ENCODE data around the gene PGAP3. TPM values are rescaled to one million over a fixed set of nuclear protein-coding genes. Genes with fewer than 3 reads are reported as not detected.

PGAP3 gene
- total RNA-seq, 3 donors from 2014 or later, result 14.6 to 16.5 (median 16.3) TPM

DNA sequence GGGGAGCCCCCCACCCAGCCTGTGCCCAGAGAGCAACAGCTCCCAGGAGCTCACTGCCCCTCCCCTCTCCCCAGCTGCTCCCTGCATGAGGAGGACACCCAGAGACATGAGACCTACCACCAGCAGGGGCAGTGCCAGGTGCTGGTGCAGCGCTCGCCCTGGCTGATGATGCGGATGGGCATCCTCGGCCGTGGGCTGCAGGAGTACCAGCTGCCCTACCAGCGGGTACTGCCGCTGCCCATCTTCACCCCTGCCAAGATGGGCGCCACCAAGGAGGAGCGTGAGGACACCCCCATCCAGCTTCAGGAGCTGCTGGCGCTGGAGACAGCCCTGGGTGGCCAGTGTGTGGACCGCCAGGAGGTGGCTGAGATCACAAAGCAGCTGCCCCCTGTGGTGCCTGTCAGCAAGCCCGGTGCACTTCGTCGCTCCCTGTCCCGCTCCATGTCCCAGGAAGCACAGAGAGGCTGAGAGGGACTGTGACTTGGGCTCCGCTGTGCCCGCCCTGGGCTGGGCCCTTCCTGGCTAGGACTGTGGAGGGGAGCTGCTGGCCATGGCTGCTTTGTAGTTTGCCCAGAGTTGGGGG, 22.1 kb downstream of the PGAP3 start:
- H3K4me3 Mint-ChIP-seq, result no peak overlapping the region
- H3K36me3 Mint-ChIP-seq (ENCODE audit: insufficient read depth), result peaks cover 10% of the 10 kb centered on the region
- peaks cover 8% of the 10 kb centered on the region for H3K4me1 Mint-ChIP-seq (ENCODE audit: low read depth)
- no peak for ATAC-seq
- no peak for DNase-seq
- H3K9me3 Mint-ChIP-seq, result no peaks in the 10 kb centered on the region
- H3K27me3 Mint-ChIP-seq (ENCODE audit: low read depth), result peaks cover 17% of the 10 kb centered on the region

DNA sequence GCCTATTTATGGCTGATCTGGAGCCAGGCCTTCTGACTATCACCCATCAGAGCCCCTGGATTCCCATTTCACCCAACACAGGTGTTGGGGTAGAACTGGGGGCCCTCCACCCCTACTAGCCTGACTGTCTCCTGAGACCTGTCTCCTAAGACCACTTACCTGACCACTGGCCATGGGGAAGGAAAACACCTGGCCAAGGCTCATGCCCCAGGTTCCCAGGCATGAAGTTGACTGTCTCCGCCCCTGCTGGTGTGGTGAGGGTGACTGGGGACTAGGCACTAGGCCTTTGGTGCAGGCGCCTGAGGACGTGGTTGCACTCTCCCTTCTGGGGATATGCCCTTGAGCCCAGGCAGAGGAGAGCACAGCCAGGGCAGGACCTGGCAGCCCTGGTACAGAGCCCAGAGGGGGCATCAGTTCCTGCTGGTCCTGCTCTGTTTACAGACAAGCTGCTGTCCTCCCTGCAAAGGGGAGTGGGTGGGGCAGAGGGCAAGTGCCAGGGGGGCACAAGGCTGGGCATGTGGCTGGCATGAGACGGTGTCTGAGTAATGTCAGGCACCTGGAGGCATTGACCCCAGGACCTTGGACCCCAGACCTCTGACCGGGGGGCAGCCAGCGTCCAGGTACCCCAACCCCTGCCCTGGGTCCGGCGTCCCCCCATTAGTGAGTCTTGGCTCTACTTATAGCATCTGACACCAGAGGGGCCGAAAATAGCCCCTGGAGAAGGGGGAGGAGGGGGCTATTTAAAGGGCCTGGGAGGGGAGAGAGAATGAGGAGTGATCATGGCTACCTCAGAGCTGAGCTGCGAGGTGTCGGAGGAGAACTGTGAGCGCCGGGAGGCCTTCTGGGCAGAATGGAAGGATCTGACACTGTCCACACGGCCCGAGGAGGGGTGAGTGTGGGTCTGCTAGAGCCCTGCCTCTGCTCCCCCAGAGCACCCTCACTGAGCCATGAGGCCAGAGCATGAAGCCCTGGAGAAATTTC, 23.0 kb downstream of the PGAP3 start, which contains the start of gene TCAP:
TSS of gene TCAP (plus strand) at position 769 of the 981 bp plus-strand sequence. CDS start at position 780, 11 bp downstream.
- ATAC-seq (no peak), DNase-seq (no peak)
- Mint-ChIP-seq H3K36me3 (ENCODE audit: insufficient read depth) (peaks cover 10% of the 10 kb centered on the region), H3K9me3 (no peaks in the 10 kb centered on the region), H3K4me3 (no peak within 1 kb of the TSS), H3K27me3 (ENCODE audit: low read depth) (peaks cover 16% of the 10 kb centered on the region), H3K4me1 (ENCODE audit: low read depth) (peaks cover 10% of the 10 kb centered on the region)

DNA sequence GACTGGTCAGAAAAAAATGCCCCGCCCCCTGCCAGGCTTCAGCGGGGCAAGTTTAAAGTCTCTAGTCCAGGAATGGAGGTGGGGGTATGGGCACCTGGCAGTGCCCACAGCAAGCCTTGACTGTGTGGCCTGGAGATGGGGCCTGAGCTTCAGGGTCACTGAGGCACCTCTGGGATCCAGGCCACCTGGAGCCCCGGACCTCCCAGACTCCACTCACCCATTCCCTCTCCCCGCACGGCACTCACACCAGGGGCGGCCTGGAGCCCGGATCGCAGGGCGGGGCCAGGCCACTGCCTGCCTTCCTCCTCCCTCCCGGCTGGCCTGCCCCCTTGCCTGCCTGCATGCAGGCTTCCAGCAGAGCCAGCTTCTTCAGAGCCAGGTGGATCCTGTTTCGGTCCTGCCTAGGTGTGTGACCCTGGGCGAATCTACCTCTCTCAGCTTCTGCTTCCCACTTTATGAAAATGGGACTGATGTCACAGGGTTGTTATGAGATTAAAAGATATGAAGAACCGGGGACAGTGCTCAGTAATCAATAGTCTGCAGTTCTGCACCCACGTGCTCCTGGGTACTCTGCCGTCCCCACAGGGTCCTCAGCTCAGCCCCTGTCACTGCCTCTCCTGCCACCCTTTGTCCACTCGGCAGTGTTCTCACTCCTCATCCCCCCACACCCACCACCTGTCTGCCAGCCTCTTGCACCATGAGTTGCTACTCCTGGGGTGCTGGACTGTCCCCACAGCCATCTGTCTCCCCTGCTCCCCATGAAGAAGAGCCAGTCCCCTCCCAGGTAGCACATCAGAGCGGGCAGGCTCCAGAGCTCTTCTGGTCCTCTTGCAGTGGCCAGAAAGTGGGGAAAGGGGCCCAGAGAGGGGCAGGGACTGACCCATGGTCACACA, 23.9 kb downstream of the PGAP3 start:
- no peak overlapping the region for H3K4me3 Mint-ChIP-seq
- peaks cover 13% of the 10 kb centered on the region for H3K27me3 Mint-ChIP-seq (ENCODE audit: low read depth)
- H3K9me3 Mint-ChIP-seq, result no peaks in the 10 kb centered on the region
- H3K4me1 Mint-ChIP-seq (ENCODE audit: low read depth), result peaks cover 13% of the 10 kb centered on the region
- DNase-seq, result no peak
- ATAC-seq, result no peak
- H3K36me3 Mint-ChIP-seq (ENCODE audit: insufficient read depth), result peaks cover 10% of the 10 kb centered on the region

- H3K9me3 Mint-ChIP-seq, result no peaks in the 10 kb centered on the region
- ATAC-seq (no peak), DNase-seq (no peak)
- H3K4me1 Mint-ChIP-seq (ENCODE audit: low read depth), result peaks cover 8% of the 10 kb centered on the region
- peaks cover 9% of the 10 kb centered on the region for H3K27me3 Mint-ChIP-seq (ENCODE audit: low read depth)
- peaks cover 10% of the 10 kb centered on the region for H3K36me3 Mint-ChIP-seq (ENCODE audit: insufficient read depth)
- no peak overlapping the region for H3K4me3 Mint-ChIP-seq
Observed at GRCh38 chr17:39663340-39663687, 24.5 kb downstream of the PGAP3 start.

DNA sequence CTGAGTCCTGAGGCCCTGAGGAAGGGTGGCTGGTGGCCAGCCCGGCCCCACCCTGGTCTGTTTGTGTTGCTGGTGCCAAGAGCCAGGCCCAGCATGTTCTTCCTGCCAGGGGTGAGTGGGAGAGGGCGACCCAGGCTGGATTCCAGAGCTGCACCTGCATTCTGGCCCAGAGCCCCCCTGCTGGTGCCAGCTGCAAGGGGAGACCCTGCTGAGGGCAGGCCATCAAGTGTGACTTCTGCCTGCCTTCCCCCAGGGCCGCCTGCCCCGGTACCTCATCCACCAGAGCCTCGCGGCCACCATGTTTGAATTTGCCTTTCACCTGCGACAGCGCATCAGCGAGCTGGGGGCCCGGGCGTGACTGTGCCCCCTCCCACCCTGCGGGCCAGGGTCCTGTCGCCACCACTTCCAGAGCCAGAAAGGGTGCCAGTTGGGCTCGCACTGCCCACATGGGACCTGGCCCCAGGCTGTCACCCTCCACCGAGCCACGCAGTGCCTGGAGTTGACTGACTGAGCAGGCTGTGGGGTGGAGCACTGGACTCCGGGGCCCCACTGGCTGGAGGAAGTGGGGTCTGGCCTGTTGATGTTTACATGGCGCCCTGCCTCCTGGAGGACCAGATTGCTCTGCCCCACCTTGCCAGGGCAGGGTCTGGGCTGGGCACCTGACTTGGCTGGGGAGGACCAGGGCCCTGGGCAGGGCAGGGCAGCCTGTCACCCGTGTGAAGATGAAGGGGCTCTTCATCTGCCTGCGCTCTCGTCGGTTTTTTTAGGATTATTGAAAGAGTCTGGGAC, 25.1 kb downstream of the PGAP3 start:
- peaks cover 9% of the 10 kb centered on the region for H3K27me3 Mint-ChIP-seq (ENCODE audit: low read depth)
- H3K9me3 Mint-ChIP-seq, result no peaks in the 10 kb centered on the region
- H3K4me3 Mint-ChIP-seq, result no peak overlapping the region
- peaks cover 12% of the 10 kb centered on the region for H3K4me1 Mint-ChIP-seq (ENCODE audit: low read depth)
- ATAC-seq (no peak), DNase-seq (no peak)
- H3K36me3 Mint-ChIP-seq (ENCODE audit: insufficient read depth), result peaks cover 10% of the 10 kb centered on the region

- no peak overlapping the region for H3K4me3 Mint-ChIP-seq
- DNase-seq (no peak), ATAC-seq (no peak)
- H3K36me3 Mint-ChIP-seq (ENCODE audit: insufficient read depth), result peaks cover 10% of the 10 kb centered on the region
- peaks cover 7% of the 10 kb centered on the region for H3K27me3 Mint-ChIP-seq (ENCODE audit: low read depth)
- H3K4me1 Mint-ChIP-seq (ENCODE audit: low read depth), result peaks cover 13% of the 10 kb centered on the region
- no peaks in the 10 kb centered on the region for H3K9me3 Mint-ChIP-seq
Observed at GRCh38 chr17:39661744-39662541, 25.9 kb downstream of the PGAP3 start.

- Mint-ChIP-seq H3K4me1 (ENCODE audit: low read depth) (peaks cover 14% of the 10 kb centered on the region), H3K4me3 (no peak overlapping the region), H3K27me3 (ENCODE audit: low read depth) (no peaks in the 10 kb centered on the region), H3K9me3 (no peaks in the 10 kb centered on the region), H3K36me3 (ENCODE audit: insufficient read depth) (peaks cover 10% of the 10 kb centered on the region)
- DNase-seq (no peak), ATAC-seq (no peak)
Observed at GRCh38 chr17:39660397-39661385, 27.2 kb downstream of the PGAP3 start.

GRCh38 chr17:39660011-39660360, 27.9 kb downstream of the PGAP3 start:
- DNase-seq (no peak), ATAC-seq (no peak)
- no peak overlapping the region for H3K4me3 Mint-ChIP-seq
- peaks cover 12% of the 10 kb centered on the region for H3K36me3 Mint-ChIP-seq (ENCODE audit: insufficient read depth)
- no peaks in the 10 kb centered on the region for H3K9me3 Mint-ChIP-seq
- H3K27me3 Mint-ChIP-seq (ENCODE audit: low read depth), result no peaks in the 10 kb centered on the region
- peaks cover 19% of the 10 kb centered on the region for H3K4me1 Mint-ChIP-seq (ENCODE audit: low read depth)

DNA sequence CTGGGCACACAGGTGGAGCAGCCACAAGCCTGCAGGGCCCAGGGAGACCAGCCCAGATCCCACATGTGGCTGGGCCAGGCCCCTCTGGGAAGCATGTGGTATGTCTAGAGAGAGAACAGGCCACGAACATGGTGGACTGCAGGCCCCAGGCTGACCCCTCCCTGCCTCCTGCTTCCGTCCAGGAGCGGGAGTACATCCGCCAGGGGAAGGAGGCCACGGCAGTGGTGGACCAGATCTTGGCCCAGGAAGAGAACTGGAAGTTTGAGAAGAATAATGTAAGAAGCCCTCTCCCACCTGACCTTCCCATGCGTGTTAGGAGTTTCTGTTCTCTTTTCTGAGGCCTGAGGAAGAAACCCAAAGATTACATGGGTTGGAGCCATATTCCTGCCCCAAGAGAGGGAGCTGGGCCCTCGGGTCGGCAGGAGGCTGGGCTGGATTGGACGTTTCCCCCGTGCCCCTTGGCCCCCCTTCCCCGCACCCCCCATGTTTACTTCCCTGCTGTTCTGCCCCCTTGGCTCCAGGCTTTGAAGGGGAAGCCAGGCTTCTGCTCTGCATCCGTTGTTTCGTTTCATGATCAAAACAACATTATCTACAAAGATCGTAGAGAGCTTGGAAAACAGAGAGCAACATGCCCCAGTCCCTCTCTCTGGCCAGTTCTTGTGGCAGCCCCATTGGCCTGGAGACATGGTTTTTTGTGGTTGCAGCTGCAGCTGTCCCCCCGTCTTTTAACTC, 28.4 kb downstream of the PGAP3 start:
- Mint-ChIP-seq H3K4me3 (no peak overlapping the region), H3K9me3 (no peaks in the 10 kb centered on the region), H3K27me3 (ENCODE audit: low read depth) (no peaks in the 10 kb centered on the region), H3K36me3 (ENCODE audit: insufficient read depth) (peaks cover 12% of the 10 kb centered on the region), H3K4me1 (ENCODE audit: low read depth) (peaks cover 24% of the 10 kb centered on the region)
- DNase-seq (no peak), ATAC-seq (no peak)

DNA sequence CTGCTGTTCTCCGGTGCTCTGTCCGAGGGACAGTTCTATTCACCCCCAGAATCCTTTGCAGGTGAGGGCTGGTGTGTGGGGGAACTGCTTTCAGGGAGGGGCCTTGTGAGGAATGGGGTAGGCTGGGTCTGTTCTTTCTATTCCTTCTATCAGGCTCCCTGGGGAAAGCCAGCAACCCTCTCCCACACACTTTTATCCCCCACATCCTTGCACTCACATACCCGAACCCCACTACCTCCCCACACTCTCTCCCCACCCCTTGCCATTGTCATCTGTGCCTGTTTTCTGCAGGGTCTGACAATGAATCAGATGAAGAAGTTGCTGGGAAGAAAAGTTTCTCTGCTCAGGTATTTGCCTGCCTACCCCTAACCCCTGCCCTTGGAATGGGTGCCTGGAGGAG, 29.1 kb downstream of the PGAP3 start:
- Mint-ChIP-seq H3K4me3 (no peak overlapping the region), H3K27me3 (ENCODE audit: low read depth) (no peaks in the 10 kb centered on the region), H3K4me1 (ENCODE audit: low read depth) (peaks cover 28% of the 10 kb centered on the region), H3K36me3 (ENCODE audit: insufficient read depth) (peaks cover 12% of the 10 kb centered on the region), H3K9me3 (no peaks in the 10 kb centered on the region)
- DNase-seq (no peak), ATAC-seq (no peak)

- Mint-ChIP-seq H3K4me3 (no peak overlapping the region), H3K36me3 (ENCODE audit: insufficient read depth) (peaks cover 12% of the 10 kb centered on the region), H3K4me1 (ENCODE audit: low read depth) (peaks cover 30% of the 10 kb centered on the region), H3K27me3 (ENCODE audit: low read depth) (no peaks in the 10 kb centered on the region), H3K9me3 (no peaks in the 10 kb centered on the region)
- DNase-seq, result no peak
- no peak for ATAC-seq
Observed at GRCh38 chr17:39658346-39658745, 29.5 kb downstream of the PGAP3 start.

DNA sequence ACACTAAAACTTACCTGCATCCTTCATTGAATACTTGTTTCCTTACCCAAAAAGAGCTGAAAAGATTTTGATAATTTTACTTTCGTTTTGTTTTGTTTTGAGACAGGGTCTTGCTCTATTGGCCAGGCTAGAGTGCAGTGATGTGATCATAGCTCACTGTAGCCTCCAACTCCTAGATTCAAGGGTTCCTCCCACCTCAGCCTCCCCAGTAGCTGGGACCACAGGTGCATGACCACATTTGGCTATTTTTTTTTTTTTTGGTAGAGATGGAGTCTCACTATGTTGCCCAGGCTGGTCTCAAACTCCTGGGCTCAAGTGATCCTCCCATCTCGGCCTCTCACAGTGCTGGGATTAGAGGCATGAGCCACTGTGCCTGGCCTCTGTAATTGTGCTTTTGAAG, 32.8 kb downstream of the PGAP3 start:
- H3K36me3 Mint-ChIP-seq (ENCODE audit: insufficient read depth), result peaks cover 5% of the 10 kb centered on the region
- no peaks in the 10 kb centered on the region for H3K27me3 Mint-ChIP-seq (ENCODE audit: low read depth)
- DNase-seq, result no peak
- no peak for ATAC-seq
- H3K9me3 Mint-ChIP-seq, result no peaks in the 10 kb centered on the region
- no peak overlapping the region for H3K4me3 Mint-ChIP-seq
- peaks cover 45% of the 10 kb centered on the region for H3K4me1 Mint-ChIP-seq (ENCODE audit: low read depth)
